C1 segment of cervical spinal cord (tissue), 14 donors: ENCODE results near the gene FGF1.

ENCODE experiments used
- DNase-seq, 14 donors: peaks; one replicate each; lab custom pipeline; 2025; lab: John Stamatoyannopoulos, UW

The FGF1 gene

GRCh38 chr5:142697356-142698255, 11.7 kb upstream of the FGF1 start:
- DNase-seq = peak in 8 of 14 donors; percentile 14 to 89 (median 45)

GRCh38 chr5:142696379-142696778, 10.5 kb upstream of the FGF1 start:
- DNase-seq = peak in 1 of 14 donors; percentile 21

GRCh38 chr5:142694092-142694856, 8.4 kb upstream of the FGF1 start:
- no peak for DNase-seq

DNA sequence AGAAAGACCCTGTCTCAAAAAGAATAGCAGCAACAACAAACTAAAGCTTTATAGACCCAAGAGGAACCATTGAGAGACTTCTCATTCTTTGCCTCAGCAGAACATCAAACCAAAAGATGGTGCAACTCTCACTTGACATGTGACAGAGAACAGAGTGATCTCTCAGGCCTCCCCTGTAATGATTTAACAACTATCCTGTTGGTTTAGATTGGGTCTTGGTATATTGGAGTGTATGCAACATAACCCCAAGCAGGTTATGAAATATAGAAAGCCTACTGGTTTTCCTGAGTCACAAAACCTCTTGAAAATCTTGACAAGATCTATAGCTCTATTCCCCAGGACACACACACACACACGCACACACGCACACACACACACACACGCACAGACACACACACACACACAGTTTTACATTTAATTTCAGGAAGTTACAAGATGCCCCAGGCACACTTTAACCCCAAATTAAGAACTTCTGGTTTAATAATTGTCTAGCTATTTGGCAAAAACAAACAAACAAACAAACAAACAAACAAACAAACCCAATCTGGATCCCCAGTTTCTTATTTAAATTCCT, 6.5 kb upstream of the FGF1 start:
- DNase-seq = no peak

DNA sequence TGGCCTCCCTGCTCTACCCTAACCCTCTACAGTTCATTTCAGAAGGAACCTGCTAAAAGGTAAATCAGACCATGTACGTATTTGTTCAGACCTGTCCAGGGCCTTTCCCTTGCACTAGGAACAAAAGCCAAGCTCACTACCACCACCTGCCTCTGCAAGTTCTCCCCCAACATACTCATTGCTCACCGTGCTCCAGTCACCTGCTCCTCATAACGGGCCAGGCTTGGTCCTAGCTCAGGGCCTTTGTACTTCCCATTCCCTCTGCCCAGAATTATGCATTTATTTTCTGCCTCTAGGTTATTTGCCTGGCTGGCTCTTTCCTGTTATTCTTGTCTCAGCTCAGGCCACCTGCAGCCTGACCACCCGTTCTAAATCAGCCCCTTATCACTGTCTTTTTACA, 4.8 kb upstream of the FGF1 start:
- DNase-seq = no peak

DNA sequence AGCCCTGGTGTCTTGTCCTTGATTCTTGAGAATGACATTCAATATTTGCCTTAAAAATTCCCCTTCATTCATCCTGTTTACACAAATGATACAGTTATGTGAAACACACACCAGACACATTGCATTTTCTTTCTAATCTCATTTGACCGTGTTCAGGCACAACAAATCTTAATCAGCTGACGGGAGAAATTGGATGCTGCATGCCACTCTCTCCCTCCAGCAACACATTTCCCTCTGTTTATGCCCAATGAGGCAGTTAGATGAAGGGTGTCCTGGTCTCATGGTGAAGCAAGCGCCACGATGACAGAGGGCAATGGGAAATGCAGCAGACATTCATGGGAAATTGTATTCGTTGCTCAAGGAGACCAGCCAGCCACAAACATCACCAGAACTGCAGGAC, 3.2 kb upstream of the FGF1 start:
- DNase-seq = peak in 6 of 14 donors; percentile 22 to 42 (median 36)

DNA sequence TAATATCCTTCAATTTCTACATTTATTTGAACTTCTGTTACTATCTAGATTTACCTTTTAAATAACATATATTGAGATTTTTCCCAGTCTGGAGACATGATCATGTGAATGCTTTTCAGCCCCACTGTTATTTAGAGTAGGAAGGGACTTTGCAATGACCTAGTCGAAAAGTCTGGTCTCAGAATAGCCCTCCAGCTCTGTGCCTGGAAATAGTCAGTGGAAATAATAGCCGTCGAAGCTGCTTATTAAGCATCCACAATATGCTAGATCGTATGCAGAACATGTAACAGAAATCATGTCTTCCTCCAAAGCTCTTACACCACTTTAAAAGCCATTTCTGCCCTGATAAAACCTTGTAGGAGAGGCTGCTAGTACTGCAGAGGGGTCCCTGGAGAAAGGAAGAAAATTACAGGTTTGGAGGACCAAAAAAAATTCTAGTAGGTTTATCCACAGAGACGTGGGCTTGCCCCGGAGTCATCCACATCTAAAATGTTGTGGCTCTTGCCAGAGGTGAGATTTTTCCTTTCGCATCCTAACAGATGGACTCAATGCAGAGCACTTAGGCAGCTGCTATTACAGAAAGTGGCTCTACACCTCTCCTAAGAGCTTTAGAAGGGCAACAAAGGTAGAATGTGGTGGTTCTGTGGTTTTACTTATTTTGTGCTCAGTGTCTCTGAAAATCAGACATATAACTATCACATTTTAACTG, 2.5 kb upstream of the FGF1 start:
- DNase-seq = no peak

DNA sequence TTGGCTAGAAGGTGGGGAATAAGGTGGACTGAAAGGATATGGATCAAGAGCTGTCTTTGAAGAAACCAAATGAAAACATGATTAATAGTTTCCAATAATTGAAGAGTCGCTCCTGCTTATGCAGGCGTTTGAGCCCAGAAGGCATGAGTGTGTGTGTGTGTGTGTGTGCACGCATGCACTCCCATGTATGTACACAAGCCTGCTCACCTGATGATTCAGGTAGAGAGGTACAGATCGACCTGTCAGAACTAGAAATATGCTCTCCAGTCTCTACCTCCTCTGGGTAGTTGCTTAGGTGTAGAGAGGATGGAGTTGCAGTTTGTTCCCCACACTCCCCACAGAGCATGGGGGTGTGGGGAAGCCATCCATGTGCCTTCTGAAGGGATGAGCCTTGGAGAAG, 1.1 kb upstream of the FGF1 start:
- no peak for DNase-seq

- peak in 9 of 14 donors; percentile 38 to 74 (median 68) for DNase-seq
These were observed 382 bp upstream of the FGF1 start for GRCh38 chr5:142686210-142686734.

DNA sequence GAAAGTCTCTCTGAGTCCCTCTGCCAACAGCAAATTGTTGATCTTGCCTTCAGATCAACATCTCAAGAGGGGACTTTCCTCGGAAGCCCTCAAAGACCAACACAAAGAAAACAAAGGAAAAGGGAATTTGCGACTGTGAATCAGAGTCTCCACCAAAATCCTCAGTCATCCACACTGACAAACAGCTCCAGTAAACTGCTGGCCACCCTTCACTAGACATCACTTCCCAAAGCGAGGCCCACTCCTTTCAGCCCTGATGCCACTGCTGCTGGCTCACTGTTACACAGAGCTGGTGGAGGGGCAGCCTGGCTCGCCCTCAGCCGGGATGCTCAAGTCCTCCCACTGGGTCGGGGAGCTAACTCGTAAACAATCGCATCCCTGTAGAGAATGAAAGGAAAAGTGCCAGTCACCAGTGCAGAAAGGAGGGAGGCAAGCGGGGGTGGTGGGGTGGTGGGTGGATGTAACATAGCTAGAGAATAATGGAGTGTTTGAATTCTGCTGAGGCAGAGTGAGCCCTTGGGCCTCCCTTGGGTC, 1.3 kb downstream of the FGF1 start:
- peak in 12 of 14 donors; percentile 55 to 94 (median 73) for DNase-seq

GRCh38 chr5:142683881-142684505, 1.9 kb downstream of the FGF1 start:
- DNase-seq = no peak

GRCh38 chr5:142683116-142683515, 2.8 kb downstream of the FGF1 start:
- DNase-seq = no peak

- no peak for DNase-seq
These were observed 5.2 kb downstream of the FGF1 start for GRCh38 chr5:142680605-142681259.

GRCh38 chr5:142679744-142680143, 6.1 kb downstream of the FGF1 start:
- no peak for DNase-seq

- DNase-seq = peak in 3 of 14 donors; percentile 21 to 38 (median 26)
These were observed 7.4 kb downstream of the FGF1 start for GRCh38 chr5:142678529-142678928.

GRCh38 chr5:142677198-142677597, 8.7 kb downstream of the FGF1 start:
- no peak for DNase-seq

- no peak for DNase-seq
These were observed 9.6 kb downstream of the FGF1 start for GRCh38 chr5:142676318-142676717.

- peak in 1 of 14 donors; percentile 62 for DNase-seq
These were observed 11.1 kb downstream of the FGF1 start for GRCh38 chr5:142674531-142675469.

DNA sequence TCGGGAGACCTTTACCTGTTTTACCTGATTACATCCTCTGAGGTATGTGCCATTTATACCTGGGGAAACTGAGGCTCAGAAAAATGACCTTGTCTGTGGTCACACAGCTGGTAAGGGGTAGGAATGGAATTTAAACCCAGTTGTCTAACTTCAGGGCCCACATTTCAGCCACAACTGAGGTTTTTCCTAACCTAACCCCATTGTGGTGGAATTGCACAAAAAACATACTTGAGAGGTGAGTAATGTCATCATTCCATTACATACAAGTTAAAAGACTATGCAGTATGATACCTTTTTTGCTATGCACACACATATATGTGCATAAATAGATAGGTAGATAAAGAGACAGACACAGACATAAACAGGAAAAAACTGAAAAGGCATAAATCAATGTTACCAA, 14.1 kb downstream of the FGF1 start:
- DNase-seq = no peak
